Spleen (tissue), 11 donors: ENCODE data around the gene BAHCC1. TPM values are rescaled to one million over a fixed set of nuclear protein-coding genes. Genes with fewer than 3 reads are reported as not detected.

ENCODE experiments used
- DNase-seq: peaks from one replicate; pipeline ENCODE4 v3.0.0-alpha.2; 2020
- H3K27ac ChIP-seq, 8 donors: fragments of 200-600 bp; sonication (generic) in 7 of 8; 1 replicate in 4 of 8; 2 replicates in 4 of 8; pipeline versions ENCODE4 v1.5.0 to v1.8.0; 2016 to 2021; ENCODE audit warnings: inconsistent platforms in 4 of 8, mild to moderate bottlenecking in 4 of 8, moderate library complexity in 1 of 8
- H3K27me3 ChIP-seq, 7 donors: fragments of 200-600 bp; sonication (generic) in 6 of 7; replicated peaks in 1 of 7; 1 replicate in 4 of 7; 2 replicates in 3 of 7; pipeline versions ENCODE4 v1.5.0 to v1.8.0; 2016 to 2021; ENCODE audit warnings: inconsistent platforms in 3 of 7, mild to moderate bottlenecking in 1 of 7
- H3K36me3 ChIP-seq, 6 donors: fragments of 200-600 bp; sonication (generic) in 5 of 6; 1 replicate in 4 of 6; 2 replicates in 2 of 6; pipeline versions ENCODE4 v1.5.0 to v1.8.0; 2016 to 2021; ENCODE audit warnings: inconsistent platforms in 2 of 6
- H3K4me1 ChIP-seq, 6 donors: fragments of 200-600 bp; sonication (generic) in 5 of 6; 1 replicate in 3 of 6; 2 replicates in 3 of 6; pipeline versions ENCODE4 v1.5.0 to v1.8.0; 2016 to 2021; ENCODE audit warnings: inconsistent platforms in 3 of 6
- H3K4me3 ChIP-seq, 8 donors: fragments of 200-600 bp; sonication (generic) in 7 of 8; 1 replicate in 4 of 8; 2 replicates in 4 of 8; pipeline versions ENCODE4 v1.5.0 to v1.8.0; 2016 to 2021; ENCODE audit warnings: inconsistent platforms in 4 of 8, mild to moderate bottlenecking in 4 of 8, moderate library complexity in 2 of 8
- H3K9me3 ChIP-seq, 8 donors: fragments of 200-600 bp; sonication (generic) in 7 of 8; 1 replicate in 4 of 8; 2 replicates in 4 of 8; pipeline versions ENCODE4 v1.5.0 to v1.8.0; 2016 to 2021; ENCODE audit warnings: inconsistent platforms in 4 of 8
- CTCF ChIP-seq, 11 experiments: fragments of 200-600 bp in 7 of 11; fragments of 450-650 bp in 4 of 11; sonication (generic) in 4 of 11; IDR thresholded peaks in 8 of 11; conservative IDR thresholded peaks in 3 of 11; 1 replicate in 7 of 11; 2 replicates in 4 of 11; pipeline versions ENCODE4 v1.4.0 to v1.8.0; 2016 to 2021; ENCODE audit warnings: antibody characterized with exemption in 11 of 11, inconsistent platforms in 4 of 11, mild to moderate bottlenecking in 1 of 11
- POLR2A ChIP-seq, 3 donors: fragments of 450-650 bp; IDR thresholded peaks; one replicate each; pipeline ENCODE4 v1.5.1; 2017; ENCODE audit warnings: antibody characterized with exemption in 3 of 3, mild to moderate bottlenecking in 1 of 3
- POLR2AphosphoS5 ChIP-seq, 3 donors: sonication (generic); formaldehyde crosslinking; IDR thresholded peaks; one replicate each; pipeline ENCODE4 v1.5.1; 2017; ENCODE audit warnings: antibody characterized with exemption in 3 of 3
- WGBS, 5 donors: extraction: QIAGEN DNeasy Blood & Tissue Kit in 3 of 5; methylation state at CpG; one replicate each; pipeline versions ENCODE4 v1.1.5 to v1.1.7; 2013 to 2018; 5-methylcytosine and 5-hydroxymethylcytosine counted together
- intact Hi-C: fragments of 100-400 bp; cut with DNase I; formaldehyde crosslinking; loops from one replicate; pipeline ENCODE4 v1.15.0; 2023; ENCODE audit warnings: low total_unique reads
- polyA plus RNA-seq, 3 donors: library from polyadenylated mRNA; stranded (reverse); fragments of 200-250 nt; gene quantifications; one replicate each; pipeline ENCODE4 v1.2.1, GENCODE V29; 2013
- total RNA-seq, 7 donors: library from RNA; depleted of rRNA in 3 of 7; stranded (reverse); fragments of >200 nt in 3 of 7; fragmentation: NEBNext Ultra II Directional in 4 of 7; extraction: Animal tissue kit (Norgen Biotek cat#: 25700) in 4 of 7; gene quantifications; one replicate each; pipeline versions ENCODE4 v1.1.0 to v1.2.1, GENCODE V29; 2016 to 2021
- donor health status: healthy with polysubstance abuse.
- donor health status: DM: no; HTN: no; CAD: no; lungs with moderate emphysema.
- donor health status: DM: no; HTN: no; CAD: no.
- donor health status: Bipolar disorder and iron deficiency.
- donor health status: healthy.
- donor health status: DM: no; HTN: no; CAD: no.
- donor health status: DM: yes; HTN: yes; CAD: no.

The BAHCC1 gene
- total and polyA plus RNA-seq, 10 donors = 1.7 to 20.3 (median 12.4) TPM

- TF ChIP-seq CTCF (IDR thresholded peaks at IDR 0.05 in 8 of 11, conservative IDR thresholded peaks at IDR 0.05 in 3 of 11) (no peak), POLR2A (IDR thresholded peaks at IDR 0.05) (no peak), POLR2AphosphoS5 (IDR thresholded peaks at IDR 0.05) (no peak)
- WGBS, 5 donors = 87 to 92% (median 90%) methylated on average over 18 to 30 of the region's 30 CpGs
- DNase-seq = no peak
- no peak overlapping the region for H3K27ac ChIP-seq
- no peaks in the 10 kb centered on the region for H3K36me3 ChIP-seq
- intact Hi-C loops = no loop called here
- H3K4me1 ChIP-seq = peaks cover 15 to 68% (median 35%) of the 10 kb centered on the region in 6 donors
- no peak overlapping the region for H3K4me3 ChIP-seq
- H3K27me3 ChIP-seq = peaks cover 0 to 64% (median 0%) of the 10 kb centered on the region in 7 donors
- H3K9me3 ChIP-seq = no peaks in the 10 kb centered on the region
These were observed 18.4 kb downstream of the BAHCC1 start for GRCh38 chr17:81413497-81414135.

- Histone ChIP-seq H3K36me3 (no peaks in the 10 kb centered on the region), H3K4me1 (peaks cover 17 to 72% (median 42%) of the 10 kb centered on the region in 6 donors), H3K4me3 (no peak overlapping the region), H3K27me3 (peaks cover 0 to 60% (median 0%) of the 10 kb centered on the region in 7 donors), H3K27ac (no peak overlapping the region), H3K9me3 (no peaks in the 10 kb centered on the region)
- no peak for TF ChIP-seq POLR2A (IDR thresholded peaks at IDR 0.05)
- no peak for TF ChIP-seq POLR2AphosphoS5 (IDR thresholded peaks at IDR 0.05)
- no peak for TF ChIP-seq CTCF (IDR thresholded peaks at IDR 0.05 in 8 of 11, conservative IDR thresholded peaks at IDR 0.05 in 3 of 11)
- 81 to 85% (median 83%) methylated on average over 39 to 41 of the region's 41 CpGs for WGBS, 5 donors
- DNase-seq = no peak
- intact Hi-C loops = no loop called here
These were observed 19.7 kb downstream of the BAHCC1 start for GRCh38 chr17:81414756-81415516.

GRCh38 chr17:81415681-81416080 is 20.4 kb downstream of the BAHCC1 start:
- H3K4me1 ChIP-seq = peaks cover 23 to 72% (median 50%) of the 10 kb centered on the region in 6 donors
- 93 to 97% (median 96%) methylated on average over 7 to 15 of the region's 15 CpGs for WGBS, 5 donors

More at GRCh38 chr17:81415681-81416080, 20.4 kb downstream of the BAHCC1 start:
- no peak for DNase-seq
- H3K36me3 ChIP-seq = no peaks in the 10 kb centered on the region
- no peaks in the 10 kb centered on the region for H3K9me3 ChIP-seq
- H3K27ac ChIP-seq = no peak overlapping the region
- no peak overlapping the region for H3K4me3 ChIP-seq
- intact Hi-C loops = no loop called here
- H3K27me3 ChIP-seq = peaks cover 0 to 61% (median 0%) of the 10 kb centered on the region in 7 donors
- TF ChIP-seq POLR2A (IDR thresholded peaks at IDR 0.05) = no peak
- TF ChIP-seq POLR2AphosphoS5 (IDR thresholded peaks at IDR 0.05) = no peak
- no peak for TF ChIP-seq CTCF (IDR thresholded peaks at IDR 0.05 in 8 of 11, conservative IDR thresholded peaks at IDR 0.05 in 3 of 11)
